SH-SY5Y (cell line): Measurements from ENCODE around the gene CNR1.

Experiments
- GATA2 ChIP-seq: IDR thresholded peaks from 2 replicates; pipeline ENCODE4 v1.6.1; 2011; ENCODE audit warnings: mild to moderate bottlenecking, low read depth, low read length
- GATA3 ChIP-seq: IDR thresholded peaks from 2 replicates; pipeline ENCODE4 v1.6.1; 2011; ENCODE audit warnings: low read depth, mild to moderate bottlenecking, low read length, moderate library complexity

DNA sequence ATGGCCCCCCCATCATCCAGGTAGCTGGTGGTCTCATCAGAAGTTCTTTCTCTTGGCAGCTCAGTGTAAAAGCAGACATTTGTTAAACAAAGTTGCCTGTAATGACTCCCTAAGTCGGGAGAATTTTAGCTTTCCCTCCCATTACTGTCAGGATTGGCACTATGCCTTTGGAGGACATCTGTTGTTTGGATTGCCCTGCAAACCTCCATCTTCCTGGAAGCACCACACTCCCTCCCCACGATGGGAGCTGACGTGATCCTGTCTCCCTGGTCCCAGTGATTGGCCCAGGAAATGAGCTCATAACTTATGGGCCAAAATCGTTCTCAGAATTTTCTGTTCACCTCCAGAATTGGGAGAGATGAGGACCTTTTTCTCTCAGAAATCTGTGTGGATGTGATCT lies 42.6 kb upstream of the CNR1 start:
- TF ChIP-seq GATA3 (no peak), GATA2 (no peak)
